ENCODE measurements around the gene HBEGF.
"Not testable (repeated sequence)": the region's sequence is repeated elsewhere in the genome, so short reads cannot be mapped to it uniquely, and the experiment has no call there.

The HBEGF gene

GRCh38 chr5:140361901-140362300 lies 15.5 kb upstream of the HBEGF start:
- DNase-seq (ENCODE audit: low read depth in 2 of 3, low spot score in 2 of 3) = no peak

- DNase-seq (ENCODE audit: low read depth in 2 of 3, low spot score in 2 of 3) = no peak
These were observed 14.5 kb upstream of the HBEGF start for GRCh38 chr5:140360681-140361479.

DNA sequence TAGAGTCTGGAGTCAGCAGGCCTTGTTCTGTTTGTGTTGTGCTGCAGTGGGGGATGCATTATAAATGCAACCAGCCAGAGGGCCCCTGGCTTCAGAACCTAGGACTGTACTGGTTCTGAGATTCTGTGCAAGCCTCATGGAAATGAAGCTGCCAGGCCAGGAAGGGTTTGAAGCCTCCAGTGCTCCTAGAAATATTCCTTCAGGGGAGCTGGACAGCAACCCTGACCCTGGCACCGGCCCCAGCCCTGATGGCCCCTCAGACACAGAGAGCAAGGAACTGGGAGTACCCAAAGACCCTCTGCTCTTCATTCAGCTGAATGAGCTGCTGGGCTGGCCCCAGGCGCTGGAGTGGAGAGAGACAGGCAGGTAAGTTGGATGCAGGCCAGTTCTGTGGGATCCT lies 13.7 kb upstream of the HBEGF start, which contains the start of gene SLC4A9:
Gene SLC4A9, plus strand, starts transcription at position 94 of the 400 bp plus-strand sequence. Its CDS starts 43 bp downstream, at position 137.
- DNase-seq (ENCODE audit: low read depth in 2 of 3, low spot score in 2 of 3) = no peak

DNA sequence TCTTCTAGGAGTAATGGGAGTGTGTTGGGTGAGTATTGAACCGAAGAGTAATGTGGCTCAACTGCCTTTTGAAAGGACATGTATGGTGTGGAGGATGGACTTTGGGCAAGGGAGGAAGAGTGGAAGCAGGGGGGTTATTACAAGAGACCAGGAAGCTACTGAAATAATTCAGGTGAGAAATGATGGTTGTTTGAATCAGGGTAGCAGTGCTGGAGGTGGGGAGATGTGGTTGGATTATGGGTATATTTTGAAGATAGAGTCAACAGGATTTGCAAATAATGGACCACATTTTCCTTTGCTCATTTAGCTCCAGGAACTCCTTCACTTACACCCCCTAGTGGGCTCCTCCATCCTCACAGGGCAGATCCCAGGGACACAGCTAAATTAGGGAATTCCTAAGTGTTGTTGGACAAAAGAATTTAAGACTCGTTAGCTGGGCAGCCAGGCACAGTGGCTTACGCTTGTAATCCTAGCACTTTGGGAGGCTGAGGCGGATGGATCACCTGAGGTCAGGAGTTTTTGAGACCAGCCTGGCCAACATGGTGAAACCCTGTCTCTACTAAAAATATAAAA lies 12.4 kb upstream of the HBEGF start:
- DNase-seq (ENCODE audit: low read depth in 2 of 3, low spot score in 2 of 3) = no peak

- DNase-seq (ENCODE audit: low read depth in 2 of 3, low spot score in 2 of 3) = peak; percentile 38 to 56 (median 52)
These were observed 11.3 kb upstream of the HBEGF start for GRCh38 chr5:140357726-140358093.

DNA sequence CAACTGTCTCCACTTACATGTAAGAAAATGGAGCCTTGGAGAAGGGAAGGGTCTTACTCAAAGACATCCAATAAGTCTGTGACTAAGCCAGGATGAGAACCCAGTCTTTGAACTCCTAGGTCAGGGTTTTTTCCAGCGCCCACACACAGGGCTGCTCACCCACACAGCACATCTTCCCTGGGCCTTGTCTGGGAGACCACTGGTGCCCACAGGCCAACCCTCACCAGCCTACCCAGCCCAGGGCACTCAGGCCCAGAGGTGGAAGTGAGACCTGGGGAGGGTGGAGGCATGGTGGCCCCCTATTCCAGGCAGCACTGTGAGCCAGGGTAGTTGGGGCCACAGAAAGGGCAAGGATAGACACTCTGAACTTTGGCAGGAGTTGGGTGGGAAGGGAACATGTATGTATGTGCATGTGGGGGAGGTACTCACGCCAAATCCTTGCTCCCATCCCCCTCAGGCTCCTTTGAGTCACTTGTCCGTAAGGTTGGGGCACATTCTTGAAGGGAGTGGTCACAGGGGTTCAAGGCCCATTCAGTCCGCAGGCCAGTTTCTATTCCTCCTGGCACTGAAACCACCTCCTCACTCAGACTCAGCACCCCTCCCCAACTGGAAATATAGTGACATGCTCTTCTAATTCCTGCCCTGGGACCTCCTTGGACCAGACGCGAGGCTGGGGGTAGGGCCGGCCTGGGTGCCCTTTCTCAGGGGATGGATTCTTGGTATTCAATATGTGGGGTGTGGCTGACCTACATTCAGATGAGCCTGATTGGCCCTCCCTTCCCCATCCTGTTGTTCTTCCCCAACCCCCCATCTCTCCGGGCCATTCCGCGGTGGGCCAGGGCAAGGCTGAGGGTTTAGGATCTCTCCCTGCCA lies 10.7 kb upstream of the HBEGF start:
- DNase-seq (ENCODE audit: low read depth in 2 of 3, low spot score in 2 of 3) = no peak

GRCh38 chr5:140355546-140355945 lies 9.1 kb upstream of the HBEGF start:
- DNase-seq (ENCODE audit: low read depth in 2 of 3, low spot score in 2 of 3) = no peak

DNA sequence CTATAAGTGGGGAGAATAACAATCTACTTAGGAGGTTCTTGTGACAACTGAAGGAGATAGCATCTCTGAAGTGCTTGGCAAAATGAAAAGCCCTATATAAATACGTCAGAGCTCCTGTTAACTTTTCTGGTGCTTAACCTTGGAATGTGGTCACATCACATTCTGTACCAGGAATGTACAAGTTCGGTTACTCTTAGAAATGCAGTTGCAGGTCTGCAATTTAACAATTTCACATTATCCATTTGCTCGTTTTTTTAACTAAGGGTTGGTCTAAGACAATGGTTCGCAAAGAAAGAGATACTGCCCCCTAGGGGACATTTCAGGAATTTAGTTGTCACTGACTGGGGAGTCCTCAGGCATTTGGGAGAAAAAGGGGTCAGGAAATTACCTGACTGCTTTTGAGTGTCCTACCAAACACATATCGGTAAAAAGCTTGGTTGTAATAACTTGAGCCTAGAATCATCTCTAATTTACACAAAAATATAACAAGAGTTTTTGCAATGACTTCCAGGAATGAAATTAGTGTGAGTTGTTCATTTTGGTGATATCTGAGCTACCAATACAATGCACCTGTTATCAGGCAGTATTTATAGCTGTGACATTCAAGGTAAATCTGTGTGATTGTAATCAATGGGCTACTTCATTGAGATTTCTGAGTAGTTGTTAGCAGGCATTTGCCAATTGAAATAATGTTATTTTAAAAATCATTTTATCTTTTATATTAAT lies 5.4 kb upstream of the HBEGF start:
- peak in 1 of 3 experiments; percentile 49 for DNase-seq (ENCODE audit: low read depth in 2 of 3, low spot score in 2 of 3)

DNA sequence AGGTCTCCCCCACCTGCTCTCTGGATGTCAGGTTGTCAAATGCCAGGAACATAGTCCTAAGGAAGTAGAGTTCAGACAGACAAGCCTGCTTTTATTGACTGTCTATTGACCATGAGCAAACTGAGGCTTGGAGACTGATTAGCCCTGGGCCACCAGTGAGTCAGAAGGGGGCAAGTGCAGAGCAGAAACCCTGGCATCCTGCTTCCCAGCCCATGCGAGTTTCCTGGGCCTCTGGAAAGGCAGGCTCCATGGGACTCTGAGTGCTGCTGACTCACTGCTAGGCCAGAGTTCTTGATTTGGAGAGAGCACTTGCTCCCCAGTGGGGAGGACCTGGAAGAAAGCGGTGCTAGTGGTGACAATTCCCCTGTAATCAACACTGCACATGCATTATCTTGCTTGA lies 2.8 kb upstream of the HBEGF start:
- no peak for DNase-seq (ENCODE audit: low read depth in 2 of 3, low spot score in 2 of 3)

- no peak for DNase-seq (ENCODE audit: low read depth in 2 of 3, low spot score in 2 of 3)
These were observed 1.7 kb upstream of the HBEGF start for GRCh38 chr5:140348104-140348503.

DNA sequence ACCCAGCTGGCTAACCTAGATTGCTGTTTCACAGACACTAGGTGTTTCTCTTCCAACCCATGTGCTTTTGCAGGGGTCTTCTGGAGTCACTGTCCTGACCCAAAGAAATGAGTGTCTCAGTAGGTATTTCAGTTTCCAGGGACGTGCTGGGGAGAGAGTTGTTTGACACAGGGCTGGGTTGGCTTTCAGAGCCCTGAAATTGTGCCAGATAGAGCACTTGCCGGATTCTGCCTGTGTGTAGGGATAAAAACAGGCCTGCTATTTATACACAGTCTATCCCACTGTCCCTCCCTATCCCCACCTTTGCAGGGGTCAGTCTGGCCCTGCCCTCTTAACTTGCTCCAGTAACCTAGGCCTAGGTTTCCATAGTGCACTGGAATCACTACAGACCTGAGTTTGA lies 957 bp upstream of the HBEGF start:
- no peak for DNase-seq (ENCODE audit: low read depth in 2 of 3, low spot score in 2 of 3)

- DNase-seq (ENCODE audit: low read depth in 2 of 3, low spot score in 2 of 3) = no peak
These were observed 470 bp downstream of the HBEGF start for GRCh38 chr5:140345919-140346347.

DNA sequence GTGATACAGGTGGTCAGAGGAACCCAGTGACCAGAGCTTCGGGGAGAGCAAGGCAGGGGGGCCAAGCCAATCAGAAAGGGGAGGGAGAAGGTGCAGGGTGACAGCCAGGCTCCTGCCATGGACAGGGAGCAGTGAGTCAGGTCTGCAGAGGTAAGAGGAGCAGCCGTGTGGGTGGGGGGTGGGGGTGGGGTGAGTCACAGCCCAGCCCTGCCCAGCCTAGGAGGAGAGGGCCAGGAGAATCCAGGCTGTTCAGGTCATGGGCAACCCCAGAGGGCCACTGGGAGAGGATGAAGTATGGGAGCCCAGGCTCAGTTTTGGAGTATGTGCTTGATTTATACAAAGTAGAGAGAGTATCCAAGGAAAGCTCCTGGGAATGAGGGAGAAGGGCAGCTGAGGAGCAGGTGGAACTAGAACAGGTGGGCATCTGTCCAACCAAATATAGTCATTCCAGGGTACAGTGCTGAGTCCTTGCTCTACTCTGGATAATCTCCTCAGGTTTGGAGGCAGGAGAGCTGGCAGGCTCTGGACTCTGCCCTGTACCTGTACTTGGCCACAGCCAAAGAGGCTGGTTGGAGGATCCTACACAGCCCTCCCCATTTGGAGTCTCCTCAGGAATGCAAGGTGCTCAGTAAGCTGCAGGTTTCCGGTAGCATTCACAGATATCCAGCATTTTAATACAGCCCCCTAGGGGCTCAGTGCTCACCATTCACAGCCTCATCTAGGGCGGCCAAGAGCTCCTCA lies 1.6 kb downstream of the HBEGF start:
- DNase-seq (ENCODE audit: low read depth in 2 of 3, low spot score in 2 of 3) = no peak

- DNase-seq (ENCODE audit: low read depth in 2 of 3, low spot score in 2 of 3) = not testable (repeated sequence)
These were observed 2.6 kb downstream of the HBEGF start for GRCh38 chr5:140343849-140344248.

- DNase-seq (ENCODE audit: low read depth in 2 of 3, low spot score in 2 of 3) = no peak
These were observed 3.5 kb downstream of the HBEGF start for GRCh38 chr5:140342896-140343295.

DNA sequence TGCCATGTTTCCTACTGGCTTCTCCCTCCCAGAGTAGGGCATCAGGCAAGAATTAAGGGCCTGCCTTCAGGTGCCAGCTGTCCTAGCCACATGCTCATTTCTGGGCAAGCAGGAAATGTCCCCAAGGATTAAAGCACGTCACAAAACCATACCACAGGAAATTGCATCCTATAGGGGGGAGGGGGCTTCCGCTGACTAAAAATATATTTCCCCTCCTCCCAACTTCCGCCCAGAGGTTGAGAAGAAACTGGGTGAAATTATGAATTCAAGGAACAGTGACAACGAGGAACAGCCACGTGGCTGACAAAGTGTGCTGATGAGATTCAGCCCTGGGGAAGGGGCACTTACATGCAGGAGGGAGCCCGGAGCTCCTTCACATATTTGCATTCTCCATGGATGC lies 4.1 kb downstream of the HBEGF start:
- no peak for DNase-seq (ENCODE audit: low read depth in 2 of 3, low spot score in 2 of 3)

- no peak for DNase-seq (ENCODE audit: low read depth in 2 of 3, low spot score in 2 of 3)
These were observed 4.8 kb downstream of the HBEGF start for GRCh38 chr5:140341591-140341990.

DNA sequence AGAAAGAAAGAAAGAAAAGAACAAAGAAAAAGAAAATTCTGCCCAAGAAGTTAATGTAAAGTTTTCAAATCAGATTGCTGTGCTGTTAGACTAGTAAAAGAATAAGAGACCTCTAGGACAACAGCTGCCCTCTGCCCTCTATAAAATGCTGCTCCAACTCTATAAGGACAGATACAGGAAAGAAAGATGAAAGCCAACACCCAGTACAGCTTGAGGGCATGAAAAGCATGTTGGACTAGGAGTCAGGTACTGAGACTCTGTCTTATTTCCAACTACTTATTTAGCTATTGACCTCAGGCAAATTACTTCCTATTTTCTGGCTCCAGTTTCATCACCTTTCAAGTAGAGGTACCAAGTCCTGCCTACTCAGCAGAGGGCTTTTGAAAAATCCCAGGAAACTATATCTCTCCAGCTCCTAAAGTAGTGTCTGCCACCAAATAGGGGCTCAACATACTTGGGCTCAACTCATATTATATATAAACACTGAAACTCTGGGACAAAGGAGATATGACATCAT lies 5.7 kb downstream of the HBEGF start:
- DNase-seq (ENCODE audit: low read depth in 2 of 3, low spot score in 2 of 3) = no peak

DNA sequence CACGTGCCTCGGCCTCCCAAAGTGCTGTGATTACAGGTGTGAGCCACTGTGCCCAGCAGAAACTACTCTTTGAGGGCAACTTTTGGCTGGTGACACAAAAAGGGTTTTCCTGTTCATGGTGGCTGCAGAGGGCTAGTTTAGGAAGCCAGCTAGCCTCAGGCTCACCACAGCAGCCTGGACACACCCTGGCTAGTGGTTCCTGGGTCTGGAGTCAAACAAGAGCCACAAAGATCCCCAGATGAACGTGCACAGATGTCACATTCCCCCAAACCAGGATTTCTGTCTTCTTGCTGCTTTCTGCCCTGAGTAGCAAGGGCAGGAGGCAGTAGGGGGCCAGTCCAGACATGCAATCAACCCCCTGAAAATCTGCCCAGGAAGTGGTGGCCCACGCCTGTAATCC lies 6.8 kb downstream of the HBEGF start:
- no peak for DNase-seq (ENCODE audit: low read depth in 2 of 3, low spot score in 2 of 3)

DNA sequence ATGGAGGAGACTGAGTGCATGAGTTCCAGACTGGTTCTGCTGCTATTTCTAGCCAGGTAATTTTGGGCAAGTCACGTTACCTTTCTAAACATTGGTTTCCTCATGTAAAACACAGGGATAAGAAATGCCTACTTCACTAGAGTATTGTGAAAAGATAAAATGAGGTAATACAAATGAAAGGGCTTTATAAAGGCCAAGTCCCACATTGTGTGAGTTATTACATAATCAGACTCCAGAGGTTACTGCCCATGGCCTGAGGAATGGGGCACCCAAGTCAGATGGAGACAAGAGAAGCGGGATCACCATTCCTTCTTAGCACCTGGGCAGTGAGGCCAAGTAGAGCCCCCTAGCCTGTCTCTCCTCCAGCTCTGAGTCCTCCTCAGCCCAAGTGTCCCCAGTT lies 7.5 kb downstream of the HBEGF start:
- DNase-seq (ENCODE audit: low read depth in 2 of 3, low spot score in 2 of 3) = no peak
